Neural progenitor cell (in vitro differentiated cells): ENCODE measurements around the gene SNAPC5.

Experiments
- EZH2phosphoT487 ChIP-seq: fragments of 200-600 bp; sonication (generic); IDR thresholded peaks from 2 replicates; pipeline ENCODE4 v1.6.1; 2017; ENCODE audit warnings: antibody characterized with exemption
- TF ChIP-seq, protein P1 (sequence below): fragments of 200-600 bp; sonication (generic); IDR thresholded peaks from 2 replicates; pipeline ENCODE4 v1.5.1; 2017; ENCODE audit warnings: antibody characterized with exemption, mild to moderate bottlenecking

DNA sequence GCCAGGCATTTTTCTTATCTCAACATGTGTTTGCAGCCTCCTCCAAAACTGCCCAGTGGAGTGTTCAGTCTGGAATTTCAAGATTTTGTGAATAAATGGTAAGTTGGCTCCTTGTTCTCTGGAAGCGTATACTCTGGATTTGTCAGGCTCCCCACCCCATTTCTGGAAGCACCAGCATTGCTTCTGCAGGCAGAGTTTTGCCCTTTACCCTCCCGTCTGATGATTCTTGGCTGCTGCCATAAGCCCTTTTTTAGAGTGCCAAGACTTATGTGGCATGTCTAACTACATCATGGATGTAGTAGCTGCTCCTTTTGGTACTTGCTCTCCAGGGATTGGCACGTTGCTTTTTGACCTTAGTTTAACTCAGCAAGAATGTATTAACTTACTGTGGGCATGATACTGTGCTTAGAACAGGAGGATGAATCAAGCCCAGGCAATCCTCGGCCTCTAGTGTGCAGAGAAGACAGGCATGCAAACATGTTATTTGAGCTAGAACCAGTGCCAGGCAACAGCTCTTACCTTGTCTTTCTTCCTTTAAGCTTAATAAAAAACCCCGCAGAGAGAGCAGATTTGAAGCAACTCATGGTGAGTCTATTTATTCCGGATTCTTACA is 8.3 kb downstream of the SNAPC5 start:
- no peak for TF ChIP-seq EZH2phosphoT487
- TF ChIP-seq, protein P1, sequence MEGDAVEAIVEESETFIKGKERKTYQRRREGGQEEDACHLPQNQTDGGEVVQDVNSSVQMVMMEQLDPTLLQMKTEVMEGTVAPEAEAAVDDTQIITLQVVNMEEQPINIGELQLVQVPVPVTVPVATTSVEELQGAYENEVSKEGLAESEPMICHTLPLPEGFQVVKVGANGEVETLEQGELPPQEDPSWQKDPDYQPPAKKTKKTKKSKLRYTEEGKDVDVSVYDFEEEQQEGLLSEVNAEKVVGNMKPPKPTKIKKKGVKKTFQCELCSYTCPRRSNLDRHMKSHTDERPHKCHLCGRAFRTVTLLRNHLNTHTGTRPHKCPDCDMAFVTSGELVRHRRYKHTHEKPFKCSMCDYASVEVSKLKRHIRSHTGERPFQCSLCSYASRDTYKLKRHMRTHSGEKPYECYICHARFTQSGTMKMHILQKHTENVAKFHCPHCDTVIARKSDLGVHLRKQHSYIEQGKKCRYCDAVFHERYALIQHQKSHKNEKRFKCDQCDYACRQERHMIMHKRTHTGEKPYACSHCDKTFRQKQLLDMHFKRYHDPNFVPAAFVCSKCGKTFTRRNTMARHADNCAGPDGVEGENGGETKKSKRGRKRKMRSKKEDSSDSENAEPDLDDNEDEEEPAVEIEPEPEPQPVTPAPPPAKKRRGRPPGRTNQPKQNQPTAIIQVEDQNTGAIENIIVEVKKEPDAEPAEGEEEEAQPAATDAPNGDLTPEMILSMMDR: no peak
